Measurements from ENCODE around the gene CACHD1.

CACHD1 gene

GRCh38 chr1:64678366-64678765 lies 208.4 kb downstream of the CACHD1 start:
- DNase-seq (ENCODE audit: low spot score in 2 of 2), result no peak
- in situ Hi-C loops (cut with MboI; ENCODE audit: low sequenced_read_pairs), result loop anchor here (10.0 kb wide), 1 partner anchor 414 kb away; no protein-coding TSS in a partner anchor
- Histone ChIP-seq H3K36me3 (replicated peaks) (peaks cover 72% of the 10 kb centered on the region), H3K4me1 (no peaks in the 10 kb centered on the region), H3K4me3 (no peak overlapping the region), H3K27me3 (ENCODE audit: low read depth) (no peaks in the 10 kb centered on the region), H3K9me3 (no peaks in the 10 kb centered on the region)

DNA sequence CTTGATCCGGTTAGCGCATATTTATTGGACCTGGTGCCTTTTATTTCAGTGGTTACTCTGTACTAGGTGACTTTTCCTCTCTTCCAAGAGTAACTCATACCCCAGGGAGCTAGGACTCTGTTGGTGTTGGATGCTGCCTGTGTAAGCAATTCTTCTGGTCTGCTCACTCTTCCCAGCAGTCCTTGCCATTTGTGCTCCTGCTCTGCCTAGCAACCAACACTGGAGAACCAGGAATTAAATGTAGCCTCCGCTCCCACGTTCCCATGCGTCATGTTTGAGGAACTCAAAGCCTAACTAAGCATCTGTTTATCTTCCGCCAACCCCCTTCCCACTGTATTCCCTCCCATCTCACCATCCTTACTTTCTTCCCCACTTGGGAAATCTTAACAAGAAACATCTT lies 209.2 kb downstream of the CACHD1 start:
- H3K36me3 ChIP-seq (replicated peaks), result peaks cover 75% of the 10 kb centered on the region
- H3K9me3 ChIP-seq, result no peaks in the 10 kb centered on the region
- no peak overlapping the region for H3K4me3 ChIP-seq
- DNase-seq (ENCODE audit: low spot score in 2 of 2), result no peak
- in situ Hi-C loops (cut with MboI; ENCODE audit: low sequenced_read_pairs), result loop anchor here (10.0 kb wide), 1 partner anchor 414 kb away; no protein-coding TSS in a partner anchor
- H3K4me1 ChIP-seq, result no peaks in the 10 kb centered on the region
- no peaks in the 10 kb centered on the region for H3K27me3 ChIP-seq (ENCODE audit: low read depth)

GRCh38 chr1:64680599-64680998 lies 210.7 kb downstream of the CACHD1 start:
- H3K4me1 ChIP-seq, result no peaks in the 10 kb centered on the region
- peaks cover 71% of the 10 kb centered on the region for H3K36me3 ChIP-seq (replicated peaks)
- no peaks in the 10 kb centered on the region for H3K27me3 ChIP-seq (ENCODE audit: low read depth)
- in situ Hi-C loops (cut with MboI; ENCODE audit: low sequenced_read_pairs), result no loop called here
- H3K9me3 ChIP-seq, result no peaks in the 10 kb centered on the region
- H3K4me3 ChIP-seq, result no peak overlapping the region
- DNase-seq (ENCODE audit: low spot score in 2 of 2), result no peak

GRCh38 chr1:64681043-64681442 lies 211.1 kb downstream of the CACHD1 start:
- Histone ChIP-seq H3K27me3 (ENCODE audit: low read depth) (no peaks in the 10 kb centered on the region), H3K36me3 (replicated peaks) (peaks cover 69% of the 10 kb centered on the region), H3K9me3 (no peaks in the 10 kb centered on the region), H3K4me3 (no peak overlapping the region), H3K4me1 (no peaks in the 10 kb centered on the region)
- in situ Hi-C loops (cut with MboI; ENCODE audit: low sequenced_read_pairs), result no loop called here
- DNase-seq (ENCODE audit: low spot score in 2 of 2), result no peak

DNA sequence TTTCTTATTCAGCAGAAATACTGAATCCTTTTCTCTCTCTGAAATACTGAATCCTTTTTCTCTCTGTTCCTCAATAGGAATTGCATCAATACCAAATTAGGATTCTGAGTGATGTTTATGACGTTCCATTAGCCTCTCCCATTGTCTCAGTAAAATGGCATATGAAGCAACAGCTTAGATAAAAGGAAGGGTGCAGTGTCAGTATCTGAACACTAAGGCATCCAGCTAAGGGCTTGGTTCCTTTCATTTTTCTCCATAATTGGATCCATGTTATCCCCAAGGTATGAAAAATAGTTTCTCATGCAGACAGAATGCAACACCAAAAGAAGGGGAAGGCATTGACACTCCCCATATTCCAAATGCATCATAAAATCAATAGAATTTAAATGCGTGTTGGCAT lies 213.5 kb downstream of the CACHD1 start:
- H3K4me1 ChIP-seq, result no peaks in the 10 kb centered on the region
- no peaks in the 10 kb centered on the region for H3K27me3 ChIP-seq (ENCODE audit: low read depth)
- no peak for DNase-seq (ENCODE audit: low spot score in 2 of 2)
- in situ Hi-C loops (cut with MboI; ENCODE audit: low sequenced_read_pairs), result no loop called here
- H3K9me3 ChIP-seq, result no peaks in the 10 kb centered on the region
- peaks cover 52% of the 10 kb centered on the region for H3K36me3 ChIP-seq (replicated peaks)
- H3K4me3 ChIP-seq, result no peak overlapping the region

- peaks cover 37% of the 10 kb centered on the region for H3K36me3 ChIP-seq (replicated peaks)
- in situ Hi-C loops (cut with MboI; ENCODE audit: low sequenced_read_pairs), result no loop called here
- H3K9me3 ChIP-seq, result no peaks in the 10 kb centered on the region
- DNase-seq (ENCODE audit: low spot score in 2 of 2), result no peak
- H3K27me3 ChIP-seq (ENCODE audit: low read depth), result no peaks in the 10 kb centered on the region
- no peaks in the 10 kb centered on the region for H3K4me1 ChIP-seq
- H3K4me3 ChIP-seq, result no peak overlapping the region
Measured at GRCh38 chr1:64685217-64685616, 215.3 kb downstream of the CACHD1 start.

GRCh38 chr1:64685765-64686341 lies 215.9 kb downstream of the CACHD1 start:
- no peaks in the 10 kb centered on the region for H3K9me3 ChIP-seq
- no peaks in the 10 kb centered on the region for H3K4me1 ChIP-seq
- no peaks in the 10 kb centered on the region for H3K27me3 ChIP-seq (ENCODE audit: low read depth)
- no peak for DNase-seq (ENCODE audit: low spot score in 2 of 2)
- in situ Hi-C loops (cut with MboI; ENCODE audit: low sequenced_read_pairs), result no loop called here
- peaks cover 34% of the 10 kb centered on the region for H3K36me3 ChIP-seq (replicated peaks)
- H3K4me3 ChIP-seq, result no peak overlapping the region

DNA sequence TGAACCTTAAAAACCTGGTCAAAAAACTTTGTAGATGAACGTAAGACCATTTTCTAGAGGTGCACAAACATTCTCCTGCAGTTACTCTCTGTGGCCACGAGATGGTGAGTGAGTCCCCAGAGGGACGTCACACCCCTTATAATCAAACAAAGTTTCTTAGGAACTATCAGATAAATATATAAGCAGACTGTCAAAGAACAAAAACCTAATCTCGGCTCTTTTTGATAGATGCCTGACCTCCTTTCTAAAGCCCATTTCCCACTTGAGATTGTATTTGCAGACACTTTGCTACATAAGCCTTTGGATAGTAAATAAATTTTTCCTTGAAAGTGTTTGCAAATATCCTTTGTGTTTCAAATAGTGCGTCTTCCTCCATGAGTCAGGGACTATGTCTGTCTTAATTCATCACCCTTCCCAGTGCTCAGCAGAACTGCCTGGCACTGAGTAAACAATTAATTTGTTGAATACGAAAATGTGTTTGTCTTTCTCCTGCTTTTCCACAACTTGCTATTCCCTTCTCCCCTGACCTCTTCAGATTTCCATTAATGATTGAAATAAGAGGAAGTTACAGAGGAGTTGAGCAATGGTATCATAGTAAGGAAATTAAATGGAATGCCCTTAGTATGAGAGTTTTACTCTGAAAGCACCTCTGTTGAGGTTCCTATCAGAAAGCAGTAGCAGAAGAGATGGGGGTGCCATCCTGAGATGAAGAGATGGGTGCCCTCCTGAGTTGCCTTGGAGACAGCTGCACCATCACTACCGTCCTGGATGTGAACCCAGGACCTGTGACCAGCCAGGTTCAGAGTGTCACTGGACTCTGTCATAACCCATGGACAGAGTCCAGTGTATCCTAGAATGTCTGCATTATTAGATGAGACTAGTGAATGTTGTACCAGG lies 217.1 kb downstream of the CACHD1 start:
- Histone ChIP-seq H3K27me3 (ENCODE audit: low read depth) (no peaks in the 10 kb centered on the region), H3K4me3 (no peak overlapping the region), H3K4me1 (no peaks in the 10 kb centered on the region), H3K9me3 (no peaks in the 10 kb centered on the region), H3K36me3 (replicated peaks) (peaks cover 34% of the 10 kb centered on the region)
- in situ Hi-C loops (cut with MboI; ENCODE audit: low sequenced_read_pairs), result no loop called here
- peak; percentile 41 to 58 for DNase-seq (ENCODE audit: low spot score in 2 of 2)

- DNase-seq (ENCODE audit: low spot score in 2 of 2), result no peak
- peaks cover 34% of the 10 kb centered on the region for H3K36me3 ChIP-seq (replicated peaks)
- H3K4me3 ChIP-seq, result no peak overlapping the region
- no peaks in the 10 kb centered on the region for H3K4me1 ChIP-seq
- in situ Hi-C loops (cut with MboI; ENCODE audit: low sequenced_read_pairs), result no loop called here
- no peaks in the 10 kb centered on the region for H3K27me3 ChIP-seq (ENCODE audit: low read depth)
- no peaks in the 10 kb centered on the region for H3K9me3 ChIP-seq
Measured at GRCh38 chr1:64687725-64688327, 217.9 kb downstream of the CACHD1 start.

- in situ Hi-C loops (cut with MboI; ENCODE audit: low sequenced_read_pairs), result no loop called here
- no peaks in the 10 kb centered on the region for H3K9me3 ChIP-seq
- no peak overlapping the region for H3K4me3 ChIP-seq
- H3K4me1 ChIP-seq, result no peaks in the 10 kb centered on the region
- H3K36me3 ChIP-seq (replicated peaks), result peaks cover 20% of the 10 kb centered on the region
- no peak for DNase-seq (ENCODE audit: low spot score in 2 of 2)
- H3K27me3 ChIP-seq (ENCODE audit: low read depth), result no peaks in the 10 kb centered on the region
Measured at GRCh38 chr1:64691626-64692025, 221.7 kb downstream of the CACHD1 start.

- in situ Hi-C loops (cut with MboI; ENCODE audit: low sequenced_read_pairs), result no loop called here
- H3K4me1 ChIP-seq, result no peaks in the 10 kb centered on the region
- H3K27me3 ChIP-seq (ENCODE audit: low read depth), result no peaks in the 10 kb centered on the region
- no peak for DNase-seq (ENCODE audit: low spot score in 2 of 2)
- H3K9me3 ChIP-seq, result no peaks in the 10 kb centered on the region
- peaks cover 14% of the 10 kb centered on the region for H3K36me3 ChIP-seq (replicated peaks)
- H3K4me3 ChIP-seq, result no peak overlapping the region
Measured at GRCh38 chr1:64692911-64693310, 223.0 kb downstream of the CACHD1 start.

DNA sequence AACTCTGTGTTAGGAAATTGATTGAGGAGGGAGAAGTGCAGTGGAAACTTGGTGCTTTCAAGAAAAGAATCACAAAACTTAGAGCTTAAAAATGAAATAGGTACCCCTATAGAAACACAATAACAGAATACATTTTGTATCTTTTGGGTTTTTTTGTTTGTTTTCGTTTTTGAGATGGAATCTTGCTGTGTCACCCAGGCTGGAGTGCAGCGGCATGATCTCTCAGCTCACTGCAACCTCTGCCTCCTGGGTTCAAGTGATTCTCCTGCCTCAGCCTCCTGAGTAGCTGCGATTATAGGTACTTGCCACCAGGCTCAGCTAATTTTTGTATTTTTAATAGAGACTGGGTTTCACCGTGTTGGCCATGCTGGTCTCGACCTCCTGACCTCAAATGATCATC lies 223.5 kb downstream of the CACHD1 start:
- no peak for DNase-seq (ENCODE audit: low spot score in 2 of 2)
- H3K27me3 ChIP-seq (ENCODE audit: low read depth), result no peaks in the 10 kb centered on the region
- H3K4me3 ChIP-seq, result no peak overlapping the region
- H3K4me1 ChIP-seq, result no peaks in the 10 kb centered on the region
- peaks cover 14% of the 10 kb centered on the region for H3K36me3 ChIP-seq (replicated peaks)
- H3K9me3 ChIP-seq, result no peaks in the 10 kb centered on the region
- in situ Hi-C loops (cut with MboI; ENCODE audit: low sequenced_read_pairs), result no loop called here

GRCh38 chr1:64696879-64697278 lies 226.9 kb downstream of the CACHD1 start:
- no peak for DNase-seq (ENCODE audit: low spot score in 2 of 2)
- in situ Hi-C loops (cut with MboI; ENCODE audit: low sequenced_read_pairs), result no loop called here
- H3K27me3 ChIP-seq (ENCODE audit: low read depth), result no peaks in the 10 kb centered on the region
- H3K4me3 ChIP-seq, result no peak overlapping the region
- no peaks in the 10 kb centered on the region for H3K9me3 ChIP-seq
- no peaks in the 10 kb centered on the region for H3K4me1 ChIP-seq
- H3K36me3 ChIP-seq (replicated peaks), result peaks cover 4% of the 10 kb centered on the region; the same call in 1 of the 2 replicates

GRCh38 chr1:64699327-64699726 lies 229.4 kb downstream of the CACHD1 start:
- Histone ChIP-seq H3K4me3 (no peak overlapping the region), H3K4me1 (no peaks in the 10 kb centered on the region), H3K36me3 (replicated peaks) (no peaks in the 10 kb centered on the region), H3K9me3 (no peaks in the 10 kb centered on the region), H3K27me3 (ENCODE audit: low read depth) (no peaks in the 10 kb centered on the region)
- DNase-seq (ENCODE audit: low spot score in 2 of 2), result no peak
- in situ Hi-C loops (cut with MboI; ENCODE audit: low sequenced_read_pairs), result no loop called here
